A549 treated with AZD2906 at 1 μM for 4 hours (cell line): ENCODE results near the gene MTMR8. TPM values are rescaled to one million over a fixed set of nuclear protein-coding genes. Genes with fewer than 3 reads are reported as not detected.

Experiments
- total RNA-seq: library from RNA; stranded (reverse); fragments of 200-300 nt; extraction: Qiagen RNA extraction; gene quantifications from 5 replicates; pipeline ENCODE4 v1.2.3, GENCODE V29; 2022

MTMR8 gene
- 0.39 to 0.67 TPM (median 0.49 TPM) in 5 replicates for total RNA-seq

GRCh38 chrX:64394874-64395567, at the start of gene MTMR8:
Gene MTMR8 (minus strand): TSS chrX:64395452. CDS start chrX:64395363, 89 bp downstream.

GRCh38 chrX:64230123-64230970, 164.9 kb downstream of the MTMR8 start, which contains the start of gene ASB12:
Gene ASB12 (minus strand): TSS chrX:64230607. CDS start chrX:64225650, 4,957 bp downstream.

Other genes starting within 250 kb of the MTMR8 start
- 2.1 to 2.9 TPM (median 2.6 TPM) in 5 replicates for gene AMER1, start 189.7 kb downstream of the MTMR8 start, total RNA-seq
- 0.09 TPM in 1 of 5 replicates, not detected in the others for gene ASB12, start 164.8 kb downstream of the MTMR8 start, total RNA-seq